ENCODE results near the gene TMED9. TPM values are rescaled to one million over a fixed set of nuclear protein-coding genes. Genes with fewer than 3 reads are reported as not detected.

Gene TMED9
- total and polyA plus RNA-seq, 9 of the 15 experiments (the other 6 are each of a cell fraction or from before 2014, with no cell fraction given), result 43.7 to 301 (median 90.0) TPM

- no peak for TF ChIP-seq HIVEP1 (CRISPR knock-in tag; IDR thresholded peaks at IDR 0.05)
- no peak for TF ChIP-seq ZNF764 (CRISPR knock-in tag; IDR thresholded peaks at IDR 0.05; ENCODE audit: low read depth)
- TF ChIP-seq MEIS2 (IDR thresholded peaks at IDR 0.05; ENCODE audit: partially characterized antibody), result peak; percentile 89
- TF ChIP-seq, protein P1, sequence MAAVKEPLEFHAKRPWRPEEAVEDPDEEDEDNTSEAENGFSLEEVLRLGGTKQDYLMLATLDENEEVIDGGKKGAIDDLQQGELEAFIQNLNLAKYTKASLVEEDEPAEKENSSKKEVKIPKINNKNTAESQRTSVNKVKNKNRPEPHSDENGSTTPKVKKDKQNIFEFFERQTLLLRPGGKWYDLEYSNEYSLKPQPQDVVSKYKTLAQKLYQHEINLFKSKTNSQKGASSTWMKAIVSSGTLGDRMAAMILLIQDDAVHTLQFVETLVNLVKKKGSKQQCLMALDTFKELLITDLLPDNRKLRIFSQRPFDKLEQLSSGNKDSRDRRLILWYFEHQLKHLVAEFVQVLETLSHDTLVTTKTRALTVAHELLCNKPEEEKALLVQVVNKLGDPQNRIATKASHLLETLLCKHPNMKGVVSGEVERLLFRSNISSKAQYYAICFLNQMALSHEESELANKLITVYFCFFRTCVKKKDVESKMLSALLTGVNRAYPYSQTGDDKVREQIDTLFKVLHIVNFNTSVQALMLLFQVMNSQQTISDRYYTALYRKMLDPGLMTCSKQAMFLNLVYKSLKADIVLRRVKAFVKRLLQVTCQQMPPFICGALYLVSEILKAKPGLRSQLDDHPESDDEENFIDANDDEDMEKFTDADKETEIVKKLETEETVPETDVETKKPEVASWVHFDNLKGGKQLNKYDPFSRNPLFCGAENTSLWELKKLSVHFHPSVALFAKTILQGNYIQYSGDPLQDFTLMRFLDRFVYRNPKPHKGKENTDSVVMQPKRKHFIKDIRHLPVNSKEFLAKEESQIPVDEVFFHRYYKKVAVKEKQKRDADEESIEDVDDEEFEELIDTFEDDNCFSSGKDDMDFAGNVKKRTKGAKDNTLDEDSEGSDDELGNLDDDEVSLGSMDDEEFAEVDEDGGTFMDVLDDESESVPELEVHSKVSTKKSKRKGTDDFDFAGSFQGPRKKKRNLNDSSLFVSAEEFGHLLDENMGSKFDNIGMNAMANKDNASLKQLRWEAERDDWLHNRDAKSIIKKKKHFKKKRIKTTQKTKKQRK (IDR thresholded peaks at IDR 0.05; ENCODE audit: borderline replicate concordance, low read depth, low read length), result no peak
- no peak for TF ChIP-seq HLTF (IDR thresholded peaks at IDR 0.05)
- no peak for TF ChIP-seq DNMT1 (IDR thresholded peaks at IDR 0.05)
- no peak for TF ChIP-seq HDAC6 (IDR thresholded peaks at IDR 0.05; ENCODE audit: low read depth, low read length)
- TF ChIP-seq POLR3A (IDR thresholded peaks at IDR 0.05; ENCODE audit: borderline replicate concordance, extremely low read depth, insufficient read depth, insufficient read length), result no peak
- TF ChIP-seq HMG20B (CRISPR knock-in tag; IDR thresholded peaks at IDR 0.05), result no peak
- no peak for TF ChIP-seq CBX3 (IDR thresholded peaks at IDR 0.05; ENCODE audit: borderline replicate concordance in 1 of 2, low read length in 2 of 2)
- no peak for TF ChIP-seq CHAMP1 (IDR thresholded peaks at IDR 0.05)
- no peak for TF ChIP-seq ZNF143 (CRISPR knock-in tag; IDR thresholded peaks at IDR 0.05)
- no peak for TF ChIP-seq SUPT5H (IDR thresholded peaks at IDR 0.05)
- no peak for TF ChIP-seq ZNF197 (CRISPR knock-in tag; IDR thresholded peaks at IDR 0.05; ENCODE audit: low read depth)
- no peak for TF ChIP-seq ZNF696 (CRISPR knock-in tag; conservative IDR thresholded peaks at IDR 0.05)
- peak; percentile 76 for TF ChIP-seq EHMT2 (IDR thresholded peaks at IDR 0.05)
- TF ChIP-seq ETV6 (IDR thresholded peaks at IDR 0.05; ENCODE audit: borderline replicate concordance in 1 of 2, low read depth in 2 of 2, low read length in 1 of 2), result no peak
- TF ChIP-seq ETV6 (CRISPR knock-in tag; IDR thresholded peaks at IDR 0.05; ENCODE audit: borderline replicate concordance), result no peak
- TF ChIP-seq CXXC5 (CRISPR knock-in tag; IDR thresholded peaks at IDR 0.05), result 0 out of 2 replicates have a peak, but pooled peaks have one; percentile 28
- no peak for TF ChIP-seq ZFP1 (CRISPR knock-in tag; IDR thresholded peaks at IDR 0.05)
Observed at GRCh38 chr5:177557041-177557647, 34.9 kb upstream of the TMED9 start (continued).

Data from K562 (cell line).